HEK293T (cell line): ENCODE results near the gene SIN3A.
"Not testable (repeated sequence)": the region's sequence is repeated elsewhere in the genome, so short reads cannot be mapped to it uniquely, and the experiment has no call there.

ENCODE experiments used
- CTCF ChIA-PET: fragments of 350-600 bp; formaldehyde crosslinking; extraction: SDS; loops from one replicate; lab custom pipeline; 2021; ENCODE audit warnings: antibody characterized with exemption, inconsistent platforms; lab: Yijun Ruan, JAX
- POLR2A ChIA-PET: fragments of 350-600 bp; formaldehyde crosslinking; extraction: SDS; loops from one replicate; lab custom pipeline; 2020; ENCODE audit warnings: antibody characterized with exemption, inconsistent platforms; lab: Yijun Ruan, JAX
- DNase-seq: peaks from one replicate; pipeline ENCODE4 v3.0.0; 2012; ENCODE audit warnings: mixed read lengths; ENCODE audit errors: extremely low spot score
- ARNT ChIP-seq: fragments of 450-650 bp; IDR thresholded peaks from 2 replicates; pipeline ENCODE4 v1.6.1; 2017; ENCODE audit warnings: mild to moderate bottlenecking
- BHLHE40 ChIP-seq: fragments of 450-650 bp; IDR thresholded peaks from 2 replicates; pipeline ENCODE4 v1.6.1; 2016; ENCODE audit warnings: mild to moderate bottlenecking, moderate library complexity, borderline replicate concordance
- CTBP1 ChIP-seq: fragments of 450-650 bp; IDR thresholded peaks from 2 replicates; pipeline ENCODE4 v1.6.1; 2016; ENCODE audit warnings: borderline replicate concordance
- ELF4 ChIP-seq: fragments of 450-650 bp; IDR thresholded peaks from 2 replicates; pipeline ENCODE4 v1.6.1; 2017; ENCODE audit warnings: antibody characterized with exemption
- FOXA1 ChIP-seq: fragments of 450-650 bp; IDR thresholded peaks from 2 replicates; pipeline ENCODE4 v1.6.1; 2016; ENCODE audit warnings: mild to moderate bottlenecking
- FOXK2 ChIP-seq: fragments of 450-650 bp; IDR thresholded peaks from 2 replicates; pipeline ENCODE4 v1.6.1; 2016; ENCODE audit warnings: mild to moderate bottlenecking
- FOXM1 ChIP-seq: fragments of 450-650 bp; IDR thresholded peaks from 2 replicates; pipeline ENCODE4 v1.6.1; 2017; ENCODE audit warnings: mild to moderate bottlenecking, borderline replicate concordance
- HDGF ChIP-seq: fragments of 450-650 bp; IDR thresholded peaks from 2 replicates; pipeline ENCODE4 v1.6.1; 2017; ENCODE audit warnings: antibody characterized with exemption, borderline replicate concordance
- L3MBTL2 ChIP-seq: fragments of 450-650 bp; conservative IDR thresholded peaks from 2 replicates; pipeline ENCODE4 v1.6.1; 2016; ENCODE audit warnings: mild to moderate bottlenecking
- LEF1 ChIP-seq: fragments of 450-650 bp; IDR thresholded peaks from 2 replicates; pipeline ENCODE4 v1.6.1; 2017; ENCODE audit warnings: mild to moderate bottlenecking, borderline replicate concordance
- NFRKB ChIP-seq: fragments of 450-650 bp; IDR thresholded peaks from 2 replicates; pipeline ENCODE4 v1.6.1; 2016; ENCODE audit warnings: mild to moderate bottlenecking, moderate library complexity
- PKNOX1 ChIP-seq: fragments of 450-650 bp; IDR thresholded peaks from 2 replicates; pipeline ENCODE4 v1.6.1; 2016
- SP1 ChIP-seq: fragments of 450-650 bp; IDR thresholded peaks from 2 replicates; pipeline ENCODE4 v1.6.1; 2017
- SUZ12 ChIP-seq: fragments of 450-650 bp; IDR thresholded peaks from 2 replicates; pipeline ENCODE4 v1.6.1; 2016; ENCODE audit warnings: mild to moderate bottlenecking
- TARDBP ChIP-seq: fragments of 450-650 bp; IDR thresholded peaks from 2 replicates; pipeline ENCODE4 v1.6.1; 2016

The SIN3A gene

GRCh38 chr15:75339531-75340240, 111.8 kb downstream of the SIN3A start:
- TF ChIP-seq BHLHE40 = no peak
- TF ChIP-seq TARDBP = no peak
- TF ChIP-seq FOXM1 = no peak
- TF ChIP-seq SP1 = no peak
- TF ChIP-seq ELF4 = no peak
- no peak for TF ChIP-seq HDGF
- TF ChIP-seq LEF1 = no peak
- no peak for TF ChIP-seq SUZ12
- CTCF ChIA-PET = no interaction called here
- DNase-seq = no peak
- POLR2A ChIA-PET = interaction anchor here (1.0 kb wide), 1 partner anchor 355 kb away, joined by 3 read pairs; no protein-coding TSS in a partner anchor

GRCh38 chr15:75338661-75339240, 112.7 kb downstream of the SIN3A start:
- ChIA-PET POLR2A (no interaction called here), CTCF (no interaction called here)
- no peak for TF ChIP-seq CTBP1
- no peak for TF ChIP-seq FOXA1
- TF ChIP-seq ARNT = no peak
- no peak for TF ChIP-seq PKNOX1
- no peak for DNase-seq

GRCh38 chr15:75335705-75336355, 115.7 kb downstream of the SIN3A start, which contains the start of gene COMMD4:
COMMD4 (plus strand) TSS chr15:75336063; CDS start chr15:75336090, 27 bp downstream.
- CTCF ChIA-PET = interaction anchor here (1.7 kb wide), 1 partner anchor 32 kb away, joined by 9 read pairs; no protein-coding TSS in a partner anchor

GRCh38 chr15:75335313-75335704, 116.2 kb downstream of the SIN3A start:
- TF ChIP-seq CTBP1 (no peak), NFRKB (no peak)
- no peak for DNase-seq
- CTCF ChIA-PET = interaction anchor here (1.7 kb wide), 1 partner anchor 33 kb away, joined by 9 read pairs; no protein-coding TSS in a partner anchor
- POLR2A ChIA-PET = interaction anchor here (0.7 to 2.6 kb wide), 8 partner anchors 13 to 227 kb away, joined by 3 to 17 read pairs (median 3); partner anchors contain the start of genes MAN2C1 and NEIL1

More at GRCh38 chr15:75335705-75336355, 115.7 kb downstream of the SIN3A start, which contains the start of gene COMMD4:
- TF ChIP-seq NFRKB (peak; percentile 65; the same call in 1 of the 2 replicates), ELF4 (peak; percentile 26; the same call in 1 of the 2 replicates), FOXA1 (no peak), L3MBTL2 (peak; percentile 99), FOXK2 (no peak), SP1 (no peak), PKNOX1 (no peak), SUZ12 (no peak), CTBP1 (no peak), FOXM1 (no peak)
- POLR2A ChIA-PET = interaction anchor here (0.7 to 2.6 kb wide), 7 partner anchors 12 to 227 kb away, joined by 3 to 17 read pairs (median 3); partner anchors contain the start of genes MAN2C1 and NEIL1
- peak; percentile 81 for DNase-seq

GRCh38 chr15:75333654-75334419, 117.7 kb downstream of the SIN3A start:
- ChIA-PET POLR2A (interaction anchor here (2.3 kb wide), 1 partner anchor 14 kb away, joined by 13 read pairs; the partner anchor contains the start of gene NEIL1), CTCF (interaction anchor here (0.7 to 1.7 kb wide), 2 partner anchors 34 to 305 kb away, joined by 3 to 9 read pairs; no protein-coding TSS in a partner anchor)
- DNase-seq = not testable (repeated sequence)

GRCh38 chr15:75332093-75332492, 119.4 kb downstream of the SIN3A start:
- DNase-seq, CTCF ChIA-PET, POLR2A ChIA-PET: not testable (repeated sequence)

- TF ChIP-seq SP1 (no peak), CTBP1 (no peak), FOXA1 (no peak)
- no peak for DNase-seq
- ChIA-PET CTCF (interaction anchor here (0.8 to 1.3 kb wide), 2 partner anchors 10 to 38 kb away, joined by 4 read pairs; no protein-coding TSS in a partner anchor), POLR2A (no interaction called here)
These were observed 121.9 kb downstream of the SIN3A start for GRCh38 chr15:75329571-75329970.
